Gastroesophageal sphincter (tissue), 4 donors: ENCODE results near the gene SLC38A1. TPM values are rescaled to one million over a fixed set of nuclear protein-coding genes. Genes with fewer than 3 reads are reported as not detected.

ENCODE experiments used
- ATAC-seq: fragments of 150-250 bp; one replicate; pipeline ENCODE4 v1.9.1; 2016; ENCODE audit warnings: mild to moderate bottlenecking, moderate library complexity
- H3K27ac ChIP-seq, 4 donors: fragments of 200-600 bp; sonication (generic) in 3 of 4; 1 replicate in 3 of 4; 2 replicates in 1 of 4; pipeline ENCODE4 v1.5.1; 2016 to 2019
- H3K27me3 ChIP-seq: fragments of 200-600 bp; sonication (generic); one replicate; pipeline ENCODE4 v1.5.1; 2019
- H3K36me3 ChIP-seq, 2 donors: fragments of 200-600 bp; sonication (generic); one replicate each; pipeline ENCODE4 v1.5.1; 2019; ENCODE audit warnings: control low read depth in 1 of 2
- H3K4me1 ChIP-seq, 3 donors: fragments of 200-600 bp; sonication (generic); 1 replicate in 2 of 3; 2 replicates in 1 of 3; pipeline ENCODE4 v1.5.1; 2016 to 2019; ENCODE audit warnings: control low read depth in 2 of 3
- H3K4me3 ChIP-seq, 2 donors: fragments of 200-600 bp; sonication (generic); one replicate each; pipeline ENCODE4 v1.5.1; 2019; ENCODE audit warnings: mild to moderate bottlenecking in 1 of 2, moderate library complexity in 1 of 2
- H3K9me3 ChIP-seq, 3 donors: fragments of 200-600 bp; sonication (generic); one replicate each; pipeline ENCODE4 v1.5.1; 2017 to 2019; ENCODE audit warnings: control low read depth in 2 of 3
- EP300 ChIP-seq: sonication (generic); formaldehyde crosslinking; IDR thresholded peaks from one replicate; pipeline ENCODE4 v1.6.1; 2017; ENCODE audit warnings: antibody characterized with exemption, mild to moderate bottlenecking
- POLR2A ChIP-seq, 2 donors: fragments of 450-650 bp; IDR thresholded peaks; one replicate each; pipeline ENCODE4 v1.6.1; 2017; ENCODE audit warnings: antibody characterized with exemption in 2 of 2, mild to moderate bottlenecking in 2 of 2, moderate library complexity in 1 of 2
- POLR2AphosphoS5 ChIP-seq: sonication (generic); formaldehyde crosslinking; IDR thresholded peaks from one replicate; pipeline ENCODE4 v1.6.1; 2017; ENCODE audit warnings: antibody characterized with exemption
- WGBS, 2 donors: methylation state at CpG; one replicate each; pipeline ENCODE4 v1.1.5; 2018; ENCODE audit warnings: low coverage in 1 of 2; 5-methylcytosine and 5-hydroxymethylcytosine counted together
- total RNA-seq, 4 donors: library from RNA; depleted of rRNA; stranded (reverse); fragments of >200 nt; gene quantifications; one replicate each; pipeline ENCODE4 v1.1.0, GENCODE V29; 2016
- TF ChIP-seq, protein P1 (sequence below), 4 experiments: fragments of 200-600 bp in 2 of 4; fragments of 450-650 bp in 2 of 4; sonication (generic) in 1 of 4; IDR thresholded peaks; one replicate each; pipeline ENCODE4 v1.5.1; 2017 to 2019; ENCODE audit warnings: antibody characterized with exemption in 4 of 4, mild to moderate bottlenecking in 2 of 4, moderate library complexity in 2 of 4

Gene SLC38A1
- total RNA-seq, 4 donors from 2014 or later = 175 to 273 (median 195) TPM

- Histone ChIP-seq H3K36me3 (no peaks in the 10 kb centered on the region), H3K4me1 (peaks cover 3 to 58% (median 27%) of the 10 kb centered on the region in 3 donors), H3K9me3 (no peaks in the 10 kb centered on the region), H3K27ac (peak overlapping the region in 3 of 4 donors; percentile 72 to 92 (median 77)), H3K4me3 (no peak overlapping the region), H3K27me3 (no peaks in the 10 kb centered on the region)
- ATAC-seq = no peak
- 38 to 59% methylated on average over 2 of the region's 2 CpGs for WGBS, 2 donors
- TF ChIP-seq POLR2A (IDR thresholded peaks at IDR 0.05) (no peak), POLR2AphosphoS5 (no peak), EP300 (no peak)
- TF ChIP-seq, protein P1, sequence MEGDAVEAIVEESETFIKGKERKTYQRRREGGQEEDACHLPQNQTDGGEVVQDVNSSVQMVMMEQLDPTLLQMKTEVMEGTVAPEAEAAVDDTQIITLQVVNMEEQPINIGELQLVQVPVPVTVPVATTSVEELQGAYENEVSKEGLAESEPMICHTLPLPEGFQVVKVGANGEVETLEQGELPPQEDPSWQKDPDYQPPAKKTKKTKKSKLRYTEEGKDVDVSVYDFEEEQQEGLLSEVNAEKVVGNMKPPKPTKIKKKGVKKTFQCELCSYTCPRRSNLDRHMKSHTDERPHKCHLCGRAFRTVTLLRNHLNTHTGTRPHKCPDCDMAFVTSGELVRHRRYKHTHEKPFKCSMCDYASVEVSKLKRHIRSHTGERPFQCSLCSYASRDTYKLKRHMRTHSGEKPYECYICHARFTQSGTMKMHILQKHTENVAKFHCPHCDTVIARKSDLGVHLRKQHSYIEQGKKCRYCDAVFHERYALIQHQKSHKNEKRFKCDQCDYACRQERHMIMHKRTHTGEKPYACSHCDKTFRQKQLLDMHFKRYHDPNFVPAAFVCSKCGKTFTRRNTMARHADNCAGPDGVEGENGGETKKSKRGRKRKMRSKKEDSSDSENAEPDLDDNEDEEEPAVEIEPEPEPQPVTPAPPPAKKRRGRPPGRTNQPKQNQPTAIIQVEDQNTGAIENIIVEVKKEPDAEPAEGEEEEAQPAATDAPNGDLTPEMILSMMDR (IDR thresholded peaks at IDR 0.05) = no peak
These were observed 109.4 kb downstream of the SLC38A1 start for GRCh38 chr12:46159309-46159901.

GRCh38 chr12:46158501-46158900 is 110.3 kb downstream of the SLC38A1 start:
- ATAC-seq = no peak
- H3K27me3 ChIP-seq = no peaks in the 10 kb centered on the region
- H3K9me3 ChIP-seq = no peaks in the 10 kb centered on the region
- 33 to 40% methylated on average over 1 of the region's 1 CpG for WGBS, 2 donors
- TF ChIP-seq, protein P1 (IDR thresholded peaks at IDR 0.05) = no peak
- TF ChIP-seq POLR2AphosphoS5 (no peak), EP300 (no peak), POLR2A (IDR thresholded peaks at IDR 0.05) (no peak)
- no peak overlapping the region for H3K4me3 ChIP-seq
- no peaks in the 10 kb centered on the region for H3K36me3 ChIP-seq
- peaks cover 3 to 67% (median 27%) of the 10 kb centered on the region in 3 donors for H3K4me1 ChIP-seq
- peak overlapping the region; percentile 45 to 92 (median 74) for H3K27ac ChIP-seq

DNA sequence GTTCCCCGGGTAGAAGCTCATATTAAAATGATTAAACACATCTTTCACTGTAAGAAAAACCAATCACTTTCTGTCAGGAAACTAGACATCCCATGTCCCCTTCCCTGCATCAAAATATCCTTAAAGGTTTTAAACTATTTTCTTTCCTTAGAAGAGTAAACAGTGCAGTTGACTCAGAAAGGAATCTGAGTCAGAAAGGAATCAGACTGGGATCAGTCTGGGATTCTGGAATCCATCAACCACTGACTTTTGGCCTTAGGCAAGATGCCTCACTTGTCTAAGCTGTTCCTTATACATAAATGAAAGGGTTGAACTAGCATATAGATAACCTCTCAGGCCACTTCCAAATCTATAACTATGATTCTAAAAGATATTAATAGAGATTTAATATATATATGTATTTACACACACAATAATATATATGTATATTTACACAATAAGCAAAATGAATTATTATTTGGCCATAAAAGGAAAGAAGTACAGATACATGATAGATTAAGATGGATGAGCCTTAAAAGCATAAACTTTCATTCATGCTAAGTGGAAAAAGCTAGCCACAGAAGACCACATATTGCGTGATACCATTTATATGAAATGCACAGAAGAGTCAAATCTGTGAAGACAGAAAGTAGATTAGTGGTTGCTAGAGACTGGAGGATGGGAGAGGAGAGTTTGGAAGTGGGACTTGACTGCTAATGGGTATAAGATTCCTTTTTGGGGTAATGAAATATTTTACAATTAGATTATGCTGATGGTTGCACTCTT is 114.4 kb downstream of the SLC38A1 start:
- 45 to 100% methylated on average over 1 to 2 of the region's 2 CpGs for WGBS, 2 donors
- TF ChIP-seq POLR2A (IDR thresholded peaks at IDR 0.05) (no peak), EP300 (no peak), POLR2AphosphoS5 (peak; percentile 43)
- no peak for ATAC-seq
- no peaks in the 10 kb centered on the region for H3K9me3 ChIP-seq
- peaks cover 0 to 73% (median 20%) of the 10 kb centered on the region in 3 donors for H3K4me1 ChIP-seq
- H3K4me3 ChIP-seq = no peak overlapping the region
- no peaks in the 10 kb centered on the region for H3K36me3 ChIP-seq
- no peaks in the 10 kb centered on the region for H3K27me3 ChIP-seq
- H3K27ac ChIP-seq = peak overlapping the region in 1 of 4 donors; percentile 7

GRCh38 chr12:46153268-46153872 is 115.5 kb downstream of the SLC38A1 start:
- no peaks in the 10 kb centered on the region for H3K27me3 ChIP-seq
- WGBS, 2 donors = 6 to 15% methylated on average over 2 of the region's 2 CpGs
- no peak for TF ChIP-seq POLR2AphosphoS5
- TF ChIP-seq, protein P1 (IDR thresholded peaks at IDR 0.05) = peak; percentile 43 to 68 (median 57)
- H3K36me3 ChIP-seq = no peaks in the 10 kb centered on the region
- peaks cover 0 to 63% (median 10%) of the 10 kb centered on the region in 3 donors for H3K4me1 ChIP-seq
- no peak for ATAC-seq
- H3K4me3 ChIP-seq = no peak overlapping the region
- no peaks in the 10 kb centered on the region for H3K9me3 ChIP-seq
- H3K27ac ChIP-seq = no peak overlapping the region

- TF ChIP-seq POLR2A (IDR thresholded peaks at IDR 0.05) (no peak), POLR2AphosphoS5 (no peak), EP300 (no peak)
- TF ChIP-seq, protein P1 (IDR thresholded peaks at IDR 0.05) = no peak
- Histone ChIP-seq H3K27ac (no peak overlapping the region), H3K4me1 (peaks cover 0 to 54% (median 2%) of the 10 kb centered on the region in 3 donors), H3K36me3 (no peaks in the 10 kb centered on the region), H3K27me3 (no peaks in the 10 kb centered on the region), H3K9me3 (no peaks in the 10 kb centered on the region), H3K4me3 (no peak overlapping the region)
- WGBS, 2 donors = 47 to 56% methylated on average over 1 of the region's 1 CpG
- ATAC-seq = no peak
These were observed 116.4 kb downstream of the SLC38A1 start for GRCh38 chr12:46152456-46152855.
